NOMO-1 treated with dmso at 0.1 percent for 144 hours (cell line): ENCODE results near the gene TM4SF1.
A peak's percentile ranks its signal among the peaks of the same experiment; 100 is the strongest.
"Not testable (repeated sequence)": the region's sequence is repeated elsewhere in the genome, so short reads cannot be mapped to it uniquely, and the experiment has no call there.

ENCODE experiments used
- DNase-seq: peaks from one replicate; lab custom pipeline; 2025; ENCODE audit not compliant: unreplicated experiment; lab: John Stamatoyannopoulos, UW

Gene TM4SF1

GRCh38 chr3:149395107-149396089 lies 17.9 kb upstream of the TM4SF1 start:
- DNase-seq = no peak

- peak; percentile 77 for DNase-seq
Observed at GRCh38 chr3:149393345-149394160, 16.1 kb upstream of the TM4SF1 start.

- DNase-seq = no peak
Observed at GRCh38 chr3:149391960-149392359, 14.5 kb upstream of the TM4SF1 start.

DNA sequence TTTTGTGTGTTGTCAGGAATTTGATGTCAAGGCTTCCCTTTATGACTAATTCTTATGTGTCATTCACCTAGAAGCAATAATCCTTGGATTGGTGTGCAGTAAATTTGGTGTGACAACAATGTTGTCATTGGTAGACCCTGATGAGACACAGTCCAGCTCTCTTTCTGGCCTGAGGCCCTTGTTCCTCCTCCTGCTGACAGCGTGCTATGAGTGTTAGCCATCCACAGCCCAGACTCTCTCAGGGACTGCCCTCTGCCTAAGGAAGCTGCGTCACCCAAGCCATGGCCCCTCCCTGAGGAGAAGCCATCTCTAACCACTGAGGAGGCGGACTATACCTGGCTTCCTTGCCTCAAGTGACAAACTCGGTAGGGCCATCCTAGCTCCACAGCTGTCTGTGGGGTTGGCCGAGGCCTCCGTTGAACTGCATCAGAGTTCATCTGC lies 13.3 kb upstream of the TM4SF1 start:
- DNase-seq = no peak

- no peak for DNase-seq
Observed at GRCh38 chr3:149390294-149390693, 12.8 kb upstream of the TM4SF1 start.

- no peak for DNase-seq
Observed at GRCh38 chr3:149388531-149389417, 11.3 kb upstream of the TM4SF1 start.

- no peak for DNase-seq
Observed at GRCh38 chr3:149388001-149388440, 10.6 kb upstream of the TM4SF1 start.

DNA sequence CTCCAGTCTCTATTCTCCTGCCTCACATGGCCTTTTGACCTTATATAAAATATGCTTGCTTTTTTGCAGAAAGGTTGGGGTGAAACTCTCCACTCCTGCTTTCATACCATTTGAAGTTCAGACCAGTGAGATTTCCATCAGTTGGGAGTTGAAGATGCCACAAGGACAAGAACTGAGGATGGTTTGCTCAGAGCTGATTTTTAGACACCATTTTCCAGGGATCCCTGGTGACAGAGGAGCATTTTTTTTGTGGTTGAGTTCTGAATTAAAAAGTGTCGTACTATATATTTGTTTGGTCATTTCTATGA lies 8.8 kb upstream of the TM4SF1 start:
- DNase-seq = no peak

GRCh38 chr3:149385617-149386298 lies 8.3 kb upstream of the TM4SF1 start:
- no peak for DNase-seq

- DNase-seq = no peak
Observed at GRCh38 chr3:149384911-149385321, 7.5 kb upstream of the TM4SF1 start.

GRCh38 chr3:149384167-149384566 lies 6.7 kb upstream of the TM4SF1 start:
- no peak for DNase-seq

GRCh38 chr3:149383703-149384102 lies 6.3 kb upstream of the TM4SF1 start:
- no peak for DNase-seq

DNA sequence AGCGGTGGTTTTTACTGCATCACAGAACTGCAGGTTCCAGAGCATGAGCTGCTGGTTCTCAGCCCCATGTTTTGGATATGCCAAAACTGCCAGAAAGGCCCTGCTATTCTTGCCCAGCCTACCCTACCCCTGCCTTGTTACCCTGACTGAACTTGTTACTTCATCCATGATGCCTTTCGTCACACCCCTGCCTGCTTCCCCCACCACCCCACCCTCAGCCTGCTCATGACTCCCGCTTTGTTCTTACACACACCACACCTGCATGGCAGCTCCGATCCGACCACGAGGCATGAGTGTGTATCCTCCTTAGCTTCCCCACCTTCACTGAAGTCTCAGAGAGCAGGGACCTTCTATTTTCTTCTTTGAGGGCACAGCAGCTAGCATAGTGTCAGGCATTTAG lies 5.1 kb upstream of the TM4SF1 start:
- DNase-seq = no peak

DNA sequence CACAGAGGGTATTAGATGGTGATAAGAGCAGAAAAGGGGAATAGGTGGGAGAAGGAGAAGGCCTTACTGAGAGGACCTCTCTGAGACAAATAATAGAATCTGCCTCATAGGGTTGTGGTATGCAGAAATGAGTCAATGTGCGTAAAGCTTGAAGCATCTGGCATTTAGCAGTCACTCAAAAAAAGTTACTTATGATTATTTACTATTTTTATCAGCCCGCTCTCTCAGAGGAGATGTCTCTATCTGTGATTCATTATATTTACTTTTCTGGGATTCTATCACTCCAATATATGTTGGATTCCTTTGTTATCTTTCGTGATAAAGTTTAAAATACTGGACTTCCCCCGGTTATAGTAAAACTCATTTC lies 4.6 kb upstream of the TM4SF1 start:
- DNase-seq = no peak

DNA sequence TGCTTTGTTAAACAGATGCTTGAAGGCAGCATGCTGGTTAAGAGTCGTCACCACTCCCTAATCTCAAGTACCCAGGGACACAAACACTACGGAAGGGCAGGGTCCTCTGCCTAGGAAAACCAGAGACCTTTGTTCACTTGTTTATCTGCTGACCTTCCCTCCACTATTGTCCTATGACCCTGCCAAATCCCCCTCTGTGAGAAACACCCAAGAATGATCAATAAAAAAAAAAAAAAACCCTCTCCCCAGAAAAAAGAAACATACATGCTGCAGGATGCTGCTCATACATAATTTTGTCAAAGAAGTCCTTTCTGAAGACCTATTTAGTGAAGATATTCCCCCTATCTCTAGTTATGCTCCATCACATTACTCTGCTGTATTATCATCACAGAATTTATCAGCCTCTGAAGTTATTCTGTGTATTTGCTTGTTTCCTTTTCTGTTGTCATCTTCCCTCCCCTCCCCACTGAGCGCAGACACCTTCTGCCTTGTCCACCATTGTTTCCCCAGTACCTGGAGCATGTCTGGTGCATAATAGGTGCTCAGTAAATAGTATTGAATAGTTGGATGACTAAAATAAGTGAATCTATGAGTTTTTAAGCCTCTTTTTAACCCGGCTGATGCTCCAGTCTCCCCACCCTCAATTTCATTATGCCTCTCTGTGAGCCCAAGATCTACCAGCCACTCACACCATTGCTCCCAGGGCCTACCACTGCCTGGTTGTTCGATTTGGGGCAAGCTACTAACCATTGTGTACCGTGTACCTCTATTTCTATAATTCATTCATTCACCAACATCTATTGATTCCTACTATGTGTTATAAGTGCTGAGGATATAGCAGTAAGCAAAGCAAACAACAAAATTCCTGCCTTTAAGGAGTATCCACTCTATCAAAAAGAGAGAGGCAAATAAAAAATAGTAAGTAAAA lies 4.0 kb upstream of the TM4SF1 start:
- no peak for DNase-seq

- not testable (repeated sequence) for DNase-seq
Observed at GRCh38 chr3:149380220-149380619, 2.8 kb upstream of the TM4SF1 start.

GRCh38 chr3:149378478-149379309 lies 1.2 kb upstream of the TM4SF1 start:
- no peak for DNase-seq

- DNase-seq = no peak
Observed at GRCh38 chr3:149376718-149377407, 586 bp downstream of the TM4SF1 start.
